Mammary epithelial cell (primary cell): ENCODE results near the gene SOX4.

Experiments
- CTCF ChIP-seq, 2 donors: IDR thresholded peaks in 1 of 2; conservative IDR thresholded peaks in 1 of 2; 2 replicates each; pipeline ENCODE4 v1.5.1; 2011 to 2012; ENCODE audit warnings: inconsistent platforms in 2 of 2, low read length in 2 of 2, mild to moderate bottlenecking in 2 of 2, control low read depth in 1 of 2, low read depth in 1 of 2; ENCODE audit not compliant: insufficient read depth in 1 of 2; ENCODE audit errors: extremely low read depth in 1 of 2
- EZH2 ChIP-seq: IDR thresholded peaks from 2 replicates; pipeline ENCODE4 v1.6.1; 2012; ENCODE audit warnings: low read length, inconsistent platforms, borderline replicate concordance

- no peak for TF ChIP-seq CTCF (conservative IDR thresholded peaks at IDR 0.05 in 1 of 2, IDR thresholded peaks at IDR 0.05 in 1 of 2; ENCODE audit: extremely low read depth in 1 of 2, insufficient read depth in 1 of 2, low read depth in 1 of 2, low read length in 2 of 2)
- no peak for TF ChIP-seq EZH2
These were observed 16.8 kb downstream of the SOX4 start for GRCh38 chr6:21610341-21610740.
